SK-N-SH (cell line): ENCODE measurements around the gene MPIG6B. TPM values are rescaled to one million over a fixed set of nuclear protein-coding genes. Genes with fewer than 3 reads are reported as not detected.

Experiments used
- CTCF ChIA-PET: fragments of 300-600, 350-600 bp; formaldehyde crosslinking; extraction: SDS; loops from one replicate; lab custom pipeline; 2021; lab: Yijun Ruan, JAX
- POLR2A ChIA-PET: fragments of 350-600 bp; sonication (Branson Sonifier 250); formaldehyde crosslinking; extraction: SDS; loops from one replicate; lab custom pipeline; 2020; ENCODE audit warnings: antibody characterized with exemption, inconsistent platforms; lab: Yijun Ruan, JAX
- DNase-seq: peaks from one replicate; pipeline ENCODE4 v3.0.0; 2012
- H2AFZ ChIP-seq: fragments of 200-600 bp; sonication (generic); 2 replicates; pipeline ENCODE4 v1.8.1; 2016; ENCODE audit warnings: antibody characterized with exemption, mild to moderate bottlenecking, low read depth
- H3F3A ChIP-seq: fragments of 200-600 bp; sonication (generic); replicated peaks from 2 replicates; pipeline ENCODE3; 2016; ENCODE audit warnings: antibody characterized with exemption, mild to moderate bottlenecking; ENCODE audit not compliant: insufficient read depth
- H3K27ac ChIP-seq, 2 experiments: fragments of 200-500 bp in 1 of 2; fragments of 200-600 bp in 1 of 2; sonication (Bioruptor generic) in 1 of 2; sonication (generic), shearing (Covaris generic) in 1 of 2; 2 replicates each; pipeline versions ENCODE4 v1.5.1 to v1.6.1; 2014 to 2016; ENCODE audit warnings: low read depth in 2 of 2, inconsistent platforms in 1 of 2, low read length in 1 of 2, mild to moderate bottlenecking in 1 of 2, mixed read lengths in 1 of 2
- H3K27me3 ChIP-seq: fragments of 200-600 bp; sonication (generic), shearing (Covaris generic); 2 replicates; pipeline ENCODE4 v1.6.1; 2016; ENCODE audit warnings: mixed run types; ENCODE audit not compliant: insufficient read depth
- H3K36me3 ChIP-seq, 2 experiments: fragments of 200-500 bp in 1 of 2; fragments of 200-600 bp in 1 of 2; sonication (Bioruptor generic) in 1 of 2; sonication (generic) in 1 of 2; replicated peaks in 1 of 2; 2 replicates each; pipeline versions ENCODE3 to v1.5.1; 2014 to 2016; ENCODE audit warnings: low read length in 1 of 2, mild to moderate bottlenecking in 1 of 2; ENCODE audit not compliant: insufficient read depth in 2 of 2, control insufficient read depth in 1 of 2
- H3K4me1 ChIP-seq, 2 experiments: fragments of 200-500 bp in 1 of 2; fragments of 200-600 bp in 1 of 2; sonication (Bioruptor generic) in 1 of 2; sonication (generic), shearing (Covaris generic) in 1 of 2; 2 replicates each; pipeline versions ENCODE4 v1.5.1 to v1.6.1; 2014 to 2016; ENCODE audit warnings: low read depth in 1 of 2, low read length in 1 of 2, mixed run types in 1 of 2; ENCODE audit not compliant: insufficient read depth in 2 of 2, control insufficient read depth in 1 of 2
- H3K4me2 ChIP-seq: fragments of 200-600 bp; sonication (generic), shearing (Covaris generic); 2 replicates; pipeline ENCODE4 v1.6.1; 2017; ENCODE audit warnings: mixed run types
- H3K4me3 ChIP-seq, 2 experiments: fragments of 200-500 bp in 1 of 2; fragments of 200-600 bp in 1 of 2; sonication (Bioruptor generic) in 1 of 2; sonication (generic), shearing (Covaris generic) in 1 of 2; 2 replicates each; pipeline versions ENCODE4 v1.5.1 to v1.8.1; 2014 to 2016; ENCODE audit warnings: low read depth in 2 of 2, inconsistent platforms in 1 of 2, low read length in 1 of 2, mild to moderate bottlenecking in 1 of 2, mixed read lengths in 1 of 2, moderate library complexity in 1 of 2
- H3K79me2 ChIP-seq: fragments of 200-600 bp; sonication (generic); 2 replicates; pipeline ENCODE4 v1.8.1; 2017; ENCODE audit warnings: mild to moderate bottlenecking; ENCODE audit not compliant: insufficient read depth
- H3K9ac ChIP-seq: fragments of 200-600 bp; sonication (generic); 2 replicates; pipeline ENCODE4 v1.6.1; 2017; ENCODE audit warnings: mixed run types
- H3K9me2 ChIP-seq: fragments of 200-600 bp; sonication (generic); 2 replicates; pipeline ENCODE4 v1.6.1; 2017; ENCODE audit warnings: mixed run types
- H3K9me3 ChIP-seq: fragments of 200-600 bp; sonication (generic); 2 replicates; pipeline ENCODE4 v1.6.1; 2017; ENCODE audit warnings: mixed run types, mild to moderate bottlenecking, moderate library complexity
- H4K20me1 ChIP-seq: fragments of 200-600 bp; sonication (generic); 2 replicates; pipeline ENCODE4 v1.6.1; 2017; ENCODE audit warnings: mild to moderate bottlenecking, mixed run types; ENCODE audit not compliant: insufficient read depth
- ELF1 ChIP-seq: IDR thresholded peaks from 2 replicates; pipeline ENCODE4 v1.4.0; 2012
- FOXM1 ChIP-seq: IDR thresholded peaks from 2 replicates; pipeline ENCODE4 v1.4.0; 2012; ENCODE audit warnings: low read depth, mild to moderate bottlenecking
- MAX ChIP-seq: IDR thresholded peaks from 2 replicates; pipeline ENCODE4 v1.4.0; 2012; ENCODE audit warnings: low read depth
- MXI1 ChIP-seq: IDR thresholded peaks from 2 replicates; pipeline ENCODE4 v1.6.1; 2012; ENCODE audit warnings: mild to moderate bottlenecking, low read depth, low read length, improper control_type of control experiment
- POLR2AphosphoS5 ChIP-seq: IDR thresholded peaks from 2 replicates; pipeline ENCODE4 v1.6.1; 2012; ENCODE audit warnings: low read depth, low read length
- RAD21 ChIP-seq: IDR thresholded peaks from 2 replicates; pipeline ENCODE4 v1.6.1; 2012; ENCODE audit warnings: mild to moderate bottlenecking, low read length
- RFX5 ChIP-seq: IDR thresholded peaks from 2 replicates; pipeline ENCODE4 v1.6.1; 2012; ENCODE audit warnings: mild to moderate bottlenecking, improper control_type of control experiment, low read length
- SMC3 ChIP-seq: IDR thresholded peaks from 2 replicates; pipeline ENCODE4 v1.6.1; 2012; ENCODE audit warnings: low read depth, low read length, improper control_type of control experiment
- TAF1 ChIP-seq: IDR thresholded peaks from 2 replicates; pipeline ENCODE4 v1.6.1; 2012; ENCODE audit warnings: low read depth, mild to moderate bottlenecking, low read length, moderate library complexity, borderline replicate concordance
- USF1 ChIP-seq: IDR thresholded peaks from 2 replicates; pipeline ENCODE4 v1.4.0; 2012; ENCODE audit warnings: low read depth, borderline replicate concordance
- ZBTB33 ChIP-seq: IDR thresholded peaks from 2 replicates; pipeline ENCODE4 v1.4.0; 2012; ENCODE audit warnings: low read depth, borderline replicate concordance
- WGBS: methylation state at CpG from one replicate; pipeline ENCODE4 v1.1.6; 2017; ENCODE audit warnings: low lambda C conversion rate; 5-methylcytosine and 5-hydroxymethylcytosine counted together
- polyA plus RNA-seq, 3 experiments: library from polyadenylated mRNA; depleted of rRNA; stranded (reverse); fragments of >200 nt; gene quantifications; 2 replicates each; pipeline ENCODE4 v1.2.3, GENCODE V29; 2012
- TF ChIP-seq, protein P1 (sequence below): fragments of 200-600 bp; sonication (generic); IDR thresholded peaks from 2 replicates; pipeline ENCODE4 v1.6.1; 2017; ENCODE audit warnings: antibody characterized with exemption, mild to moderate bottlenecking, moderate library complexity

The MPIG6B gene
- polyA plus RNA-seq, 1 of the 3 experiments (the other 2 are of a cell fraction) = not detected

GRCh38 chr6:31737991-31738979 lies 15.1 kb downstream of the MPIG6B start:
- Histone ChIP-seq H3K9me3 (no peaks in the 10 kb centered on the region), H3K4me3 (peak overlapping the region in 1 of 2 experiments; percentile 42; a peak in 1 of 4 replicates), H3K9me2 (no peaks in the 10 kb centered on the region), H3F3A (peaks cover 32% of the 10 kb centered on the region), H3K4me2 (peak overlapping the region; percentile 99), H3K9ac (peak overlapping the region; percentile 72), H3K4me1 (peaks cover 22 to 31% of the 10 kb centered on the region in 2 experiments; a peak in 3 of 4 replicates), H3K27me3 (no peaks in the 10 kb centered on the region), H4K20me1 (peaks cover 12% of the 10 kb centered on the region), H2AFZ (peak overlapping the region; percentile 63; the same call in 1 of the 2 replicates), H3K36me3 (peaks cover 12 to 19% of the 10 kb centered on the region in 2 experiments), H3K27ac (peak overlapping the region; percentile 51 to 88; a peak in 3 of 4 replicates), H3K79me2 (peaks cover 54% of the 10 kb centered on the region)
- ChIA-PET CTCF (interaction anchor here (1.3 to 5.5 kb wide), 7 partner anchors 9 to 92 kb away, joined by 3 to 39 read pairs (median 9); partner anchors contain the start of genes DDAH2, LSM2 and LY6G5C), POLR2A (interaction anchor here (0.6 to 1.8 kb wide), 6 partner anchors 56 to 1233 kb away, joined by 3 to 6 read pairs (median 3); partner anchors contain the start of genes HSPA1A, HSPA1B, HSPA1L and VARS1)
- TF ChIP-seq TAF1 (0 out of 2 replicates have a peak, but pooled peaks have one; percentile 5), MXI1 (no peak), ELF1 (0 out of 2 replicates have a peak, but pooled peaks have one; percentile 5), RFX5 (no peak), RAD21 (peak; percentile 39; the same call in 1 of the 2 replicates), POLR2AphosphoS5 (peak; percentile 65; the same call in 1 of the 2 replicates), SMC3 (peak; percentile 30; the same call in 1 of the 2 replicates), MAX (peak; percentile 41; the same call in 1 of the 2 replicates)
- TF ChIP-seq, protein P1, sequence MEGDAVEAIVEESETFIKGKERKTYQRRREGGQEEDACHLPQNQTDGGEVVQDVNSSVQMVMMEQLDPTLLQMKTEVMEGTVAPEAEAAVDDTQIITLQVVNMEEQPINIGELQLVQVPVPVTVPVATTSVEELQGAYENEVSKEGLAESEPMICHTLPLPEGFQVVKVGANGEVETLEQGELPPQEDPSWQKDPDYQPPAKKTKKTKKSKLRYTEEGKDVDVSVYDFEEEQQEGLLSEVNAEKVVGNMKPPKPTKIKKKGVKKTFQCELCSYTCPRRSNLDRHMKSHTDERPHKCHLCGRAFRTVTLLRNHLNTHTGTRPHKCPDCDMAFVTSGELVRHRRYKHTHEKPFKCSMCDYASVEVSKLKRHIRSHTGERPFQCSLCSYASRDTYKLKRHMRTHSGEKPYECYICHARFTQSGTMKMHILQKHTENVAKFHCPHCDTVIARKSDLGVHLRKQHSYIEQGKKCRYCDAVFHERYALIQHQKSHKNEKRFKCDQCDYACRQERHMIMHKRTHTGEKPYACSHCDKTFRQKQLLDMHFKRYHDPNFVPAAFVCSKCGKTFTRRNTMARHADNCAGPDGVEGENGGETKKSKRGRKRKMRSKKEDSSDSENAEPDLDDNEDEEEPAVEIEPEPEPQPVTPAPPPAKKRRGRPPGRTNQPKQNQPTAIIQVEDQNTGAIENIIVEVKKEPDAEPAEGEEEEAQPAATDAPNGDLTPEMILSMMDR = peak; percentile 55
- DNase-seq = no peak
- WGBS = 55% methylated on average over 6 of the region's 6 CpGs

- Histone ChIP-seq H3K9me3 (no peaks in the 10 kb centered on the region), H3K27me3 (no peaks in the 10 kb centered on the region), H2AFZ (peak within 1 kb of the TSS; percentile 79), H3K4me3 (peak within 1 kb of the TSS; percentile 77 to 83), H3K9ac (peak within 1 kb of the TSS; percentile 92), H3K27ac (peak within 1 kb of the TSS; percentile 75 to 88), H3F3A (peaks cover 17% of the 10 kb centered on the region), H4K20me1 (no peaks in the 10 kb centered on the region), H3K36me3 (peaks cover 6 to 7% of the 10 kb centered on the region in 2 experiments), H3K79me2 (peaks cover 38% of the 10 kb centered on the region), H3K4me2 (peak within 1 kb of the TSS; percentile 99), H3K4me1 (peaks cover 15 to 24% of the 10 kb centered on the region in 2 experiments; a peak in 3 of 4 replicates), H3K9me2 (no peaks in the 10 kb centered on the region)
- ChIA-PET POLR2A (interaction anchor here (0.5 to 1.5 kb wide), 6 partner anchors 27 to 158 kb away, joined by 3 to 6 read pairs (median 4); partner anchors contain the start of genes BAG6 and EHMT2), CTCF (interaction anchor here (0.5 to 5.5 kb wide), 11 partner anchors 10 to 220 kb away, joined by 3 to 39 read pairs (median 6); partner anchors contain the start of genes C6orf47, DDAH2, LSM2 and LY6G5C)
- peak; percentile 95 for DNase-seq
- WGBS = 2% methylated on average over 32 of the region's 58 CpGs
- TF ChIP-seq RAD21 = no peak
- TF ChIP-seq USF1 = no peak
- TF ChIP-seq FOXM1 = peak; percentile 52; the same call in 1 of the 2 replicates
- peak; percentile 84 for TF ChIP-seq RFX5
- peak; percentile 85 for TF ChIP-seq ZBTB33
- TF ChIP-seq TAF1 = peak; percentile 86
Measured at GRCh38 chr6:31739639-31740396, 16.6 kb downstream of the MPIG6B start, which contains the start of gene MSH5. MSH5 (plus strand) TSS chr6:31740005; CDS start chr6:31740467, 462 bp downstream.
